HG02610 (cell line): ENCODE data around the gene MOSPD3.

ENCODE experiments used
- ATAC-seq: cut with Tn5 transposase; IDR thresholded peaks from one replicate; pipeline ENCODE4 v1.9.1; 2021; ENCODE audit warnings: mild to moderate bottlenecking, moderate library complexity; ENCODE audit not compliant: unreplicated experiment

Gene MOSPD3

GRCh38 chr7:100575206-100575631, 37.1 kb upstream of the MOSPD3 start:
- ATAC-seq, result no peak

GRCh38 chr7:100575746-100576383, 36.5 kb upstream of the MOSPD3 start:
- ATAC-seq, result no peak

- no peak for ATAC-seq
Observed at GRCh38 chr7:100576384-100576993, 35.9 kb upstream of the MOSPD3 start.

- ATAC-seq, result no peak
Observed at GRCh38 chr7:100577103-100577502, 35.2 kb upstream of the MOSPD3 start.

- ATAC-seq, result no peak
Observed at GRCh38 chr7:100577507-100577906, 34.8 kb upstream of the MOSPD3 start.

GRCh38 chr7:100578246-100579183, 33.8 kb upstream of the MOSPD3 start:
- ATAC-seq, result no peak

GRCh38 chr7:100580466-100581283, 31.7 kb upstream of the MOSPD3 start:
- ATAC-seq, result no peak

GRCh38 chr7:100582041-100582579, 30.2 kb upstream of the MOSPD3 start:
- no peak for ATAC-seq

GRCh38 chr7:100582650-100583049, 29.7 kb upstream of the MOSPD3 start:
- no peak for ATAC-seq

- ATAC-seq, result no peak
Observed at GRCh38 chr7:100583132-100584053, 28.9 kb upstream of the MOSPD3 start.

- no peak for ATAC-seq
Observed at GRCh38 chr7:100584054-100584682, 28.2 kb upstream of the MOSPD3 start.

- no peak for ATAC-seq
Observed at GRCh38 chr7:100584683-100585510, 27.4 kb upstream of the MOSPD3 start.

- peak; percentile 18 for ATAC-seq
Observed at GRCh38 chr7:100585511-100586265, 26.7 kb upstream of the MOSPD3 start, which contains the start of gene LRCH4. Gene LRCH4 (minus strand): TSS chr7:100586129. CDS start chr7:100586100, 29 bp downstream.

- peak; percentile 84 for ATAC-seq
Observed at GRCh38 chr7:100586266-100587025, 25.9 kb upstream of the MOSPD3 start, which contains the start of gene FBXO24. Gene FBXO24 (plus strand): TSS chr7:100586328. CDS start chr7:100586626, 298 bp downstream.

- no peak for ATAC-seq
Observed at GRCh38 chr7:100588438-100588837, 23.9 kb upstream of the MOSPD3 start.

GRCh38 chr7:100589341-100589947, 22.9 kb upstream of the MOSPD3 start:
- ATAC-seq, result no peak
